Measurements from ENCODE around the gene NDUFA13. TPM values are rescaled to one million over a fixed set of nuclear protein-coding genes. Genes with fewer than 3 reads are reported as not detected.

NDUFA13 gene
- polyA plus RNA-seq, 1 of the 3 experiments (the other 2 are of a cell fraction) = 1,828 TPM

DNA sequence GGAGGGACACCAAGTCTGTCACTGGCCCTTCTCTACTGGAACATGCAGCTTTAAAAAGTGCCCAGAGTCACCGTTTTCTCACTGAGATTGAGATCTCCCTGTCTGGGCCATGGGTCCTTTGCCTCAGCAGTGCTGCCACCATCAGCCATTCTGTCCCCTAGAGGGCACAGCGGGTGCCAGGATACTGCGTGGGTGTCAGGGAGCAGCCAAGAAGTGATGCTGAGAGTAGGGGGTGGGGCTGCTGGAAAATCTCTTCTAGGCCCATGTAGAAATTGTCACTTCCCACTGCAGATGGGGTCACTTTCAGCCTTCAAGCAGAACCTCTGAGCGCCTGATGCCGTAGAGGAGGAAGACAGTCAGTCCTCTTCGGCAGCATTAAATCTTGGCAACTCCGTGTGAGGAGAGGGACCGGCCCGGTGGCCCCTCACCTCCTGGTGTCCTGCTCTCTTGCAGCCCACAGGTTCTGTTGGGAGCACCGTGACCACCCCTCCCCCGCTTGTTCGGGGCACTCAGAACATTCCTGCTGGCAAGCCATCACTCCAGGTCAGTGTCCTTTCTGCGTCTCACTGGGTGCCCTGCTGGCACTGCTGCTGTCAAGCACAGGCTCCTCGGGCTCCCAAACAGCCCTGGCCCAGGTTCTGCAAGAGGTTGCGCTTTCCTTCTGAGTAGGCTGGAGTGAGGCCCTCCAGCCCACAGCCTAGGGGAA, 22.0 kb upstream of the NDUFA13 start:
- peaks cover 12% of the 10 kb centered on the region for H3F3A ChIP-seq (replicated peaks; ENCODE audit: insufficient read depth)
- WGBS (ENCODE audit: low lambda C conversion rate) = 89% methylated on average over 10 of the region's 15 CpGs
- no peaks in the 10 kb centered on the region for H4K20me1 ChIP-seq (ENCODE audit: insufficient read depth)
- no peak for DNase-seq
- no peak overlapping the region for H3K4me3 ChIP-seq (ENCODE audit: low read depth in 2 of 2, low read length in 1 of 2)
- H3K79me2 ChIP-seq (ENCODE audit: insufficient read depth) = peaks cover 40% of the 10 kb centered on the region
- POLR2A ChIA-PET = no interaction called here
- TF ChIP-seq, protein P1, sequence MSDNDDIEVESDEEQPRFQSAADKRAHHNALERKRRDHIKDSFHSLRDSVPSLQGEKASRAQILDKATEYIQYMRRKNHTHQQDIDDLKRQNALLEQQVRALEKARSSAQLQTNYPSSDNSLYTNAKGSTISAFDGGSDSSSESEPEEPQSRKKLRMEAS (IDR thresholded peaks at IDR 0.05; ENCODE audit: low read depth) = no peak
- H3K27ac ChIP-seq (ENCODE audit: low read depth in 2 of 2, low read length in 1 of 2) = no peak overlapping the region
- H3K9ac ChIP-seq = no peak overlapping the region
- H3K9me3 ChIP-seq = no peaks in the 10 kb centered on the region
- no peaks in the 10 kb centered on the region for H3K9me2 ChIP-seq
- no peaks in the 10 kb centered on the region for H3K27me3 ChIP-seq (ENCODE audit: insufficient read depth)
- no peak overlapping the region for H2AFZ ChIP-seq (ENCODE audit: low read depth)
- CTCF ChIA-PET = interaction anchor here (0.6 to 9.7 kb wide), 5 partner anchors 11 to 298 kb away, joined by 3 to 172 read pairs (median 3); no protein-coding TSS in a partner anchor
- no peak overlapping the region for H3K4me2 ChIP-seq
- peaks cover 12 to 13% of the 10 kb centered on the region in 2 experiments for H3K4me1 ChIP-seq (ENCODE audit: control insufficient read depth in 1 of 2, insufficient read depth in 2 of 2, low read depth in 1 of 2, low read length in 1 of 2)
- peaks cover 4 to 44% of the 10 kb centered on the region in 2 experiments for H3K36me3 ChIP-seq (replicated peaks in 1 of 2; ENCODE audit: control insufficient read depth in 1 of 2, insufficient read depth in 2 of 2, low read length in 1 of 2)

DNA sequence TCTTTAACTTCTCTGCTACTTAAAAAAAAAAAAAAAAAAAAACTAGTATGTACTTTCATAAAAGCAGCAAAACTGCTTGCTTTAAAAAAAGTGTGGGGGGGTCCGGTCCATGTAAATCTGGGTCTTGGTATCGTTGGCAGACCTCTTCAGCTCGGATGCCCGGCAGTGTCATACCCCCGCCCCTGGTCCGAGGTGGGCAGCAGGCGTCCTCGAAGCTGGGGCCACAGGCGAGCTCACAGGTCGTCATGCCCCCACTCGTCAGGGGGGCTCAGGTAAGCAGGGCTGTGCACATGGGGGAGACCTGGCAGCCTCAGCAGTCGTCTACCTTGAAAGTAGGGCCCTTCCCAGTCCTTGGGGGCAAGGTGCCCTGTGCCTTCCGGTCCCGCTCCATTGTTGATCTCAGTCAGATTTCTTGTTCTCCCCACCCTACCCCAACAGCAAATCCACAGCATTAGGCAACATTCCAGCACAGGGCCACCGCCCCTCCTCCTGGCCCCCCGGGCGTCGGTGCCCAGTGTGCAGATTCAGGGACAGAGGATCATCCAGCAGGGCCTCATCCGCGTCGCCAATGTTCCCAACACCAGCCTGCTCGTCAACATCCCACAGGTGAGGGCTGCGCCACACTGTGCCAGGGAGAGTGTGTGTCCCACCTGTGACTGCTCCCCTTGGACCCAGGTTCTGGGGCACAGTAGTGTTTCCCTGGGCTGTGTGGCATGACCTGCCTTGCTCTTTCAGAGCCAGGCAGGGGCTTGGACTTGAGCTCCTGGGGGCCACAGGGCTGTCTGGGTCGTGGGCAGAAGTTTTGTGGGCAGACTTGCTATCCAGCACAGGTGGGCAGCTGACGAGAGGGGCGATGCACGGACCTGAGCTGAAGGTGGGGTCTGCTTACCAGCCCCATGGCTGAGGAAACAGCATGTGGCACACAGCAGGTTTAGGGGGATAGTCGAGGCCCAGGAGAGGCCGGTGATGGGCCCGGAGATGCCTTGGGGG, 20.1 kb upstream of the NDUFA13 start:
- WGBS (ENCODE audit: low lambda C conversion rate) = 96% methylated on average over 19 of the region's 30 CpGs
- peaks cover 4 to 58% of the 10 kb centered on the region in 2 experiments for H3K36me3 ChIP-seq (replicated peaks in 1 of 2; ENCODE audit: control insufficient read depth in 1 of 2, insufficient read depth in 2 of 2, low read length in 1 of 2)

More for the DNA sequence above, 20.1 kb upstream of the NDUFA13 start:
- no peaks in the 10 kb centered on the region for H3F3A ChIP-seq (replicated peaks; ENCODE audit: insufficient read depth)
- TF ChIP-seq, protein P2, sequence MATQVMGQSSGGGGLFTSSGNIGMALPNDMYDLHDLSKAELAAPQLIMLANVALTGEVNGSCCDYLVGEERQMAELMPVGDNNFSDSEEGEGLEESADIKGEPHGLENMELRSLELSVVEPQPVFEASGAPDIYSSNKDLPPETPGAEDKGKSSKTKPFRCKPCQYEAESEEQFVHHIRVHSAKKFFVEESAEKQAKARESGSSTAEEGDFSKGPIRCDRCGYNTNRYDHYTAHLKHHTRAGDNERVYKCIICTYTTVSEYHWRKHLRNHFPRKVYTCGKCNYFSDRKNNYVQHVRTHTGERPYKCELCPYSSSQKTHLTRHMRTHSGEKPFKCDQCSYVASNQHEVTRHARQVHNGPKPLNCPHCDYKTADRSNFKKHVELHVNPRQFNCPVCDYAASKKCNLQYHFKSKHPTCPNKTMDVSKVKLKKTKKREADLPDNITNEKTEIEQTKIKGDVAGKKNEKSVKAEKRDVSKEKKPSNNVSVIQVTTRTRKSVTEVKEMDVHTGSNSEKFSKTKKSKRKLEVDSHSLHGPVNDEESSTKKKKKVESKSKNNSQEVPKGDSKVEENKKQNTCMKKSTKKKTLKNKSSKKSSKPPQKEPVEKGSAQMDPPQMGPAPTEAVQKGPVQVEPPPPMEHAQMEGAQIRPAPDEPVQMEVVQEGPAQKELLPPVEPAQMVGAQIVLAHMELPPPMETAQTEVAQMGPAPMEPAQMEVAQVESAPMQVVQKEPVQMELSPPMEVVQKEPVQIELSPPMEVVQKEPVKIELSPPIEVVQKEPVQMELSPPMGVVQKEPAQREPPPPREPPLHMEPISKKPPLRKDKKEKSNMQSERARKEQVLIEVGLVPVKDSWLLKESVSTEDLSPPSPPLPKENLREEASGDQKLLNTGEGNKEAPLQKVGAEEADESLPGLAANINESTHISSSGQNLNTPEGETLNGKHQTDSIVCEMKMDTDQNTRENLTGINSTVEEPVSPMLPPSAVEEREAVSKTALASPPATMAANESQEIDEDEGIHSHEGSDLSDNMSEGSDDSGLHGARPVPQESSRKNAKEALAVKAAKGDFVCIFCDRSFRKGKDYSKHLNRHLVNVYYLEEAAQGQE (IDR thresholded peaks at IDR 0.05; ENCODE audit: low read depth, low read length) = no peak
- no peak for TF ChIP-seq FOXM1 (IDR thresholded peaks at IDR 0.05; ENCODE audit: low read depth)
- no peak for TF ChIP-seq SMC3 (IDR thresholded peaks at IDR 0.05; ENCODE audit: low read depth, low read length)
- no peak for TF ChIP-seq JUND (IDR thresholded peaks at IDR 0.05)
- TF ChIP-seq, protein P3, sequence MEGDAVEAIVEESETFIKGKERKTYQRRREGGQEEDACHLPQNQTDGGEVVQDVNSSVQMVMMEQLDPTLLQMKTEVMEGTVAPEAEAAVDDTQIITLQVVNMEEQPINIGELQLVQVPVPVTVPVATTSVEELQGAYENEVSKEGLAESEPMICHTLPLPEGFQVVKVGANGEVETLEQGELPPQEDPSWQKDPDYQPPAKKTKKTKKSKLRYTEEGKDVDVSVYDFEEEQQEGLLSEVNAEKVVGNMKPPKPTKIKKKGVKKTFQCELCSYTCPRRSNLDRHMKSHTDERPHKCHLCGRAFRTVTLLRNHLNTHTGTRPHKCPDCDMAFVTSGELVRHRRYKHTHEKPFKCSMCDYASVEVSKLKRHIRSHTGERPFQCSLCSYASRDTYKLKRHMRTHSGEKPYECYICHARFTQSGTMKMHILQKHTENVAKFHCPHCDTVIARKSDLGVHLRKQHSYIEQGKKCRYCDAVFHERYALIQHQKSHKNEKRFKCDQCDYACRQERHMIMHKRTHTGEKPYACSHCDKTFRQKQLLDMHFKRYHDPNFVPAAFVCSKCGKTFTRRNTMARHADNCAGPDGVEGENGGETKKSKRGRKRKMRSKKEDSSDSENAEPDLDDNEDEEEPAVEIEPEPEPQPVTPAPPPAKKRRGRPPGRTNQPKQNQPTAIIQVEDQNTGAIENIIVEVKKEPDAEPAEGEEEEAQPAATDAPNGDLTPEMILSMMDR (IDR thresholded peaks at IDR 0.05) = no peak
- TF ChIP-seq RCOR1 (IDR thresholded peaks at IDR 0.05; ENCODE audit: low read length) = no peak
- TF ChIP-seq SIN3A (IDR thresholded peaks at IDR 0.05; ENCODE audit: borderline replicate concordance, low read depth, low read length) = no peak
- TF ChIP-seq POLR2AphosphoS5 (IDR thresholded peaks at IDR 0.05; ENCODE audit: low read depth, low read length) = no peak
- TF ChIP-seq MXI1 (IDR thresholded peaks at IDR 0.05; ENCODE audit: low read depth, low read length) = no peak
- TF ChIP-seq, protein P4, sequence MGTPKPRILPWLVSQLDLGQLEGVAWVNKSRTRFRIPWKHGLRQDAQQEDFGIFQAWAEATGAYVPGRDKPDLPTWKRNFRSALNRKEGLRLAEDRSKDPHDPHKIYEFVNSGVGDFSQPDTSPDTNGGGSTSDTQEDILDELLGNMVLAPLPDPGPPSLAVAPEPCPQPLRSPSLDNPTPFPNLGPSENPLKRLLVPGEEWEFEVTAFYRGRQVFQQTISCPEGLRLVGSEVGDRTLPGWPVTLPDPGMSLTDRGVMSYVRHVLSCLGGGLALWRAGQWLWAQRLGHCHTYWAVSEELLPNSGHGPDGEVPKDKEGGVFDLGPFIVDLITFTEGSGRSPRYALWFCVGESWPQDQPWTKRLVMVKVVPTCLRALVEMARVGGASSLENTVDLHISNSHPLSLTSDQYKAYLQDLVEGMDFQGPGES (IDR thresholded peaks at IDR 0.05; ENCODE audit: low read depth, low read length) = no peak
- TF ChIP-seq NRF1 (IDR thresholded peaks at IDR 0.05; ENCODE audit: low read depth, low read length) = no peak
- no peak for TF ChIP-seq MEF2A (IDR thresholded peaks at IDR 0.05; ENCODE audit: borderline replicate concordance, low read depth)
- TF ChIP-seq GABPA (IDR thresholded peaks at IDR 0.05; ENCODE audit: low read depth) = no peak
- no peaks in the 10 kb centered on the region for H3K4me1 ChIP-seq (ENCODE audit: control insufficient read depth in 1 of 2, insufficient read depth in 2 of 2, low read depth in 1 of 2, low read length in 1 of 2)
- peaks cover 30% of the 10 kb centered on the region for H3K79me2 ChIP-seq (ENCODE audit: insufficient read depth)
- H3K27ac ChIP-seq (ENCODE audit: low read depth in 2 of 2, low read length in 1 of 2) = no peak overlapping the region
- no peaks in the 10 kb centered on the region for H4K20me1 ChIP-seq (ENCODE audit: insufficient read depth)
- no peak overlapping the region for H3K4me3 ChIP-seq (ENCODE audit: low read depth in 2 of 2, low read length in 1 of 2)
- H2AFZ ChIP-seq (ENCODE audit: low read depth) = no peak overlapping the region
- ChIA-PET POLR2A (interaction anchor here (0.6 kb wide), 1 partner anchor 32 kb away, joined by 5 read pairs; no protein-coding TSS in a partner anchor), CTCF (interaction anchor here (1.4 kb wide), 1 partner anchor 132 kb away, joined by 7 read pairs; no protein-coding TSS in a partner anchor)
- H3K4me2 ChIP-seq = no peak overlapping the region
- DNase-seq = no peak
- H3K9ac ChIP-seq = no peak overlapping the region
- no peaks in the 10 kb centered on the region for H3K27me3 ChIP-seq (ENCODE audit: insufficient read depth)
- no peaks in the 10 kb centered on the region for H3K9me3 ChIP-seq
- H3K9me2 ChIP-seq = no peaks in the 10 kb centered on the region

Data from SK-N-SH (cell line).